NCI-H146 treated with DMSO at 0.1 percent for 48 hours (cell line): ENCODE results near the gene ZNF326.

ENCODE experiments used
- DNase-seq: peaks from one replicate; lab custom pipeline; 2025; ENCODE audit not compliant: unreplicated experiment; lab: John Stamatoyannopoulos, UW

Gene ZNF326

DNA sequence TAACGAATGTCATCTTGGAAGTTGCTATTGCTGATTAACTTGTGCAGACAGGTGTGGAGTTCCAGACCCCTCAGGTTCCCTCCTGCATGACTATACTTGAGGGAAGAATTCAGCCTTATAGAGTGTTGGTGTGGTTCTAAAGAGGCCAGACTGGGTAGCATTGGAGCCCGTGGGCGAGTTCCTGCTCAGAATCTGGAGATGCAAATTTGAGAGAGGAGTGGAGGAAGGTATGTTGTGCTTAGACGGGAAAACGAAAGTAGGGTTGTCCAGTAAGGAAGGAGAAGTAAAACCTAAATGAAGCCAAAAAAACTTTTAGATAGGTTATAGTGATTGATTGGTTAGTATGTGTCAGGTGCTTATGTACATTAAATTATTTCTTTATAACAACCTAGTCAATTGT is 79.2 kb downstream of the ZNF326 start:
- DNase-seq = no peak

DNA sequence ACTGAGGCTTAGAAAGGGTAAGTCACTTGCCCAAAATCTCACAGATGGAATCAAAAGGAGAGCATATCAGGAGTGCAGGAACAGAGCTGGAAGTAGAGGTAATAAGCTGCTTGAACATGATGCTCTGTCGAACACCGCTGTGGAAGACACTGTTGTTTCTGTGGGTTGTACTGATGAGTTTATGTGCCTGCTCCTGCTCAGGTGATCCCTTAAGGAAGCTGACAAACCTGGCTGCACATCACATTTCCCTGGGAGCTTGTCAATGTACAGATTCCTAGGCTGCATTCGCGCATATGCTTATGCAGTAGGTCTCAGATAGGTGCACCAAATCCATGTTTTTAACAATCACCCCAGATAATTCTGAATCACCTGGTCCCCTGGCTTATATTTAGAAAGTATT is 79.7 kb downstream of the ZNF326 start:
- peak; percentile 5 for DNase-seq

GRCh38 chr1:90074970-90075391 is 80.1 kb downstream of the ZNF326 start:
- DNase-seq = no peak

- no peak for DNase-seq
Observed at GRCh38 chr1:90083995-90084394, 89.1 kb downstream of the ZNF326 start.
